ENCODE results near the gene GANC. TPM values are rescaled to one million over a fixed set of nuclear protein-coding genes. Genes with fewer than 3 reads are reported as not detected.
"Not testable (repeated sequence)": the region's sequence is repeated elsewhere in the genome, so short reads cannot be mapped to it uniquely, and the experiment has no call there.

The GANC gene
- total RNA-seq, 1 experiment from 2014 or later = 13.3 TPM

DNA sequence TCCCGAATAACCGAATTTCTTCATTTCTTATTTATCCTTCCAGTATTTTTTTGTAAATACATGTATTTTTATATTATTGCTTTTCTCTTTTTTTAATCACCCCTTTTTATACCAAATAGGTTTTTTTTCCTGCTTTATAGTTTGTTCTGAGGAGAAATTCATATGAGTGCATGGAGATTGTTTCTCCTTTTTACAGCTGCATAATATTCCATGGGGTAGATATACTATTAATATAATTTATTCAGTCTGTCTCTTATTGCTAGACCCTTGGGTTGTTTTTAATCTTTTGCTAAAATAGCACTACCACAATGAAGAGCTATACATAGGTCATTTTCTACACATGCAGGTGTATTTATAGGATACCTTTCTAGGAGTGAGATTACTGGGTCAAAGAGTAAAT, 3.8 kb downstream of the GANC start:
- in situ Hi-C loops (cut with HindIII; ENCODE audit: low pct_unique_long_range_greater_than_20kb, low sequenced_read_pairs) = no loop called here

DNA sequence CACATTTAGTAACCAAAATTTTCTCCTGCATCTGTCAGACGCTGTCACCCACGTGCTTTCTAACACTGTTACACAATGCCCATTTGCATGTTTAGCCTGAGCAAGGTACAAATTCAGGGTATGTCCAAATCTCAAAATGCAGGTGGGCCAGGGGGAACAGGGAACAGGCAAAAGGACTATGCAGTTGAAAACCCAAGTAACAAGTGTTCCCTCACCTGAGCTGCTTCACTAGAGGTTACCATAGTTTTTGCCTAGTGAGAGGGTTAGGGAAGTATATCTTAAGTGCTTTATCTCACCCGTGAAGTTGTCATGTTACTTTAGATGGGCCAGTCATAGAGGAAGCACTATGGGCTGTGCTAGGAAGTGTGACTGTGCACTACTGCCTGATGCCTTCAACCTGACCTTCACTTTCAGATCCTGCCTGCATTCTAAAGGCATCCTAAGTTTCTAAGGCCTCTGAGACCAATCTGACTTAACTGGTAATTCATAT, 6.3 kb downstream of the GANC start:
- in situ Hi-C loops (cut with HindIII; ENCODE audit: low pct_unique_long_range_greater_than_20kb, low sequenced_read_pairs) = no loop called here
- no peak for DNase-seq (ENCODE audit: low read depth)

More for the DNA sequence above, 3.8 kb downstream of the GANC start:
- DNase-seq (ENCODE audit: low read depth) = no peak

DNA sequence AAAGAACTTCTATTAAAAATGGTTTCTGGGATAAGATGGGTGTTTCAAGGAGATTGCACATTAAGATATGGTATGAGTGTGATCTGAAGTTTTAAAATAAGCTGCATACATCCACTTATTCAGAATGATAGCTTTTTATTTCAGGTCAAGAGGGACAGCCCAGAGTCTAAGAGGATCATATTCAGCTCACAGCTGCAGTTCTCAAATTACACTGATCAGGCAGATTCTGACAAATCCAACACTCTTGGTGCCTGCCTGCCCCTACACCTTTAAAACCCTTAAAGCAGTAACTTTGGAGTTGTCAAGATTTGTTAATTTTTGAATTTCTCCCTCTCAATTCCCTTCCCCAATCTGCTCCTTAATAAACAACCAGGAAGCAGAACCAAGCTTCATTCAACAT, 9.3 kb downstream of the GANC start:
- in situ Hi-C loops (cut with HindIII; ENCODE audit: low pct_unique_long_range_greater_than_20kb, low sequenced_read_pairs) = no loop called here
- no peak for DNase-seq (ENCODE audit: low read depth)

DNA sequence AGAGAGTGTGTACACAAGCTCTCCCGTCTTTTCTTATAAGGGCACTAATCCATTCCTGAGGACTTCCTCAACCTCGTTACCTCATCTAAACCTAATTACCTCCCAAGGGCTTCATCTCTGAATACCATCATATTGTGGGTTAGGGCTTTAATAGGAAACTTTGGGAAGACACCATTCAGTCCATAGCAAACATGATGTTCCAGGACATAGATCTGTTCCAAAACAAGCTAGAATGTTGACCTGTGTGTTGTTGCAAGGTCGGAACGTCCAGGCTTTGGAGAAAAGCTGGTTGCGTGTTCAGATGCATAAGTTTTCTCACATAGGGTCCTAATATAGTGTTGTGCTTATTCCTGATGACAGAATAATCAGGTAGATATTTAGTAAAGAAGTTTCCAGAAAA, 9.9 kb downstream of the GANC start:
- DNase-seq (ENCODE audit: low read depth) = no peak
- in situ Hi-C loops (cut with HindIII; ENCODE audit: low pct_unique_long_range_greater_than_20kb, low sequenced_read_pairs) = no loop called here

DNA sequence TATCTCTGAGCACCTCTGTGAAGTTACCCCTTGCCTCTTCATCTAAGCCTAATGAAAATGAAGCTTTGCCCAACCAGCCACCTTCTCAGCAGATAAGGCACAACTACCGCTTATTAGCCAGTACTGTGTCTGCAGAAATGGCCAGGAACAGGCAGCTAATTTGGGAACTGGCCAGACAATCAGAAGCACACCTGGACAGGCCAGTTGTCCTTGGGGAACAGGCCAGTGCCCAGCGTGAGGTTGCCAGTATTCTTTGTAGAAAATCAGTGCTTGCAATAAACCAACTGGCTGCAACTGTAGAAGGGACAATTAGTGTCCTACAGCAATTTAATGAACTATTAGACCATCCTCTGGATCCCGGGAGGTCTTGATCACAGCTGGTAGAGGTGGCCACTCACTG, 10.7 kb downstream of the GANC start:
- in situ Hi-C loops (cut with HindIII; ENCODE audit: low pct_unique_long_range_greater_than_20kb, low sequenced_read_pairs) = no loop called here
- DNase-seq (ENCODE audit: low read depth) = no peak

DNA sequence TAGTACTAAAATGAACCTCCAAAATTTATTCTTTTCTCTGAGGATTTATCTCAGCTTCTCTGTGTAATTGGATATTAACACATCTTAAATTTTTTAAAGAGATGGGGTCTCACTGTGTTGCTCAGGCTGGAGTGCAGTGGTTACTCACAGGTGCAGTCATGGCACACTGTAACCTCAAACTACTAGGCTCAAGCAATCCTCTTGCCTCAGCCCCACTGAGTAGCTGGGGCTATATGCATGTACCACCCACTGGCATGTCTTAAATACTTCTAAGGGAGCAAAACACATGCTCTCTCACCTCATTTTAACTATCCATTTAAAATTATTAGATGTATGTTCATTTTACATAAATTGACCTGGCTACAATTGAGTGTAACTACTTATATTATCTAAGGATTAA, 11.6 kb downstream of the GANC start:
- DNase-seq (ENCODE audit: low read depth) = no peak
- in situ Hi-C loops (cut with HindIII; ENCODE audit: low pct_unique_long_range_greater_than_20kb, low sequenced_read_pairs) = no loop called here

DNA sequence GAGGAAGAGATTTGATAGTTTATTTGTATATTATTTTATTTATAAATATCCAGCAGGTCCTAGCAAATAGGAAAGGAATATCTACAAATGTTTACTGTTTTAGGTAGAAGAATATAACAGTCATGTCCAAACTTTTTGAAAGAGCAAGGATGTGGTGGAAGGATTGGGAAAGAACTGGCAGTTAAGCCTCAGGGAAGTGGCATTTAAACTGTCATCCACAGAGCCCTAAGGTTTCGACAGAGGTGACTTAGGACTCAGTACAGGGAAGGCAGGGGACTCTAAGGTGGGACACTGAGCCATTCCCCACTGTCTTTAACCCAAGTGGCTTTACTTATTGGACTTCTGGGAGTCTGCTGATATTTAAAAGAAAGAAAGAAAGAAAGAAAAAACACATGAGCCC, 12.0 kb downstream of the GANC start:
- in situ Hi-C loops (cut with HindIII; ENCODE audit: low pct_unique_long_range_greater_than_20kb, low sequenced_read_pairs) = no loop called here
- no peak for DNase-seq (ENCODE audit: low read depth)

DNA sequence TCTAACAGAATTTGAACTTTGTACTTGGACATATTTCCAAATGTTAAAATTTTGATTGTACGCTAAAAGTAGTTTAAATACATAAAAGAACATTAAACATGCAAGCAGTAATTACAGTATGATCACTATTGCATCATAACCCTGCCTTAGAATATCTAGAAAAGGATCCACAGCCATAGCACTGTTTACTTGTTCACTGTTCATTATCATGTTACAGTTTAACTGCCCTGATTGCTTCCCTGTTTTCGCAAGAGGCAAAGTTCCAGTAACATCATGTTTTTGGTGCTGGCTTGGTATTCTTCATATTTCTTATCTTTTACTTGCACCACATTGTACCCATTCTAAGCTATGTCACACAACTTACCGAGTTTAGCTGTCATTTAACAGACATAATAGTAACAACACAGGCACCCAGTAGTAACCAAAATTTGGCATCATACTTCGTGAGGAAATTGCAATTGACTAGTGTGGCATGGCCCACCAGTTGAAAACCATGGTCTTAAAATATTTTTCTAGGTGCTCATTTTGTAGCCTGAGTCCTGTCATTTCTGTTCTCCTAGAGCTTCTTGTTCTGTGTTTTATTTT, 13.5 kb downstream of the GANC start:
- DNase-seq (ENCODE audit: low read depth) = no peak
- in situ Hi-C loops (cut with HindIII; ENCODE audit: low pct_unique_long_range_greater_than_20kb, low sequenced_read_pairs) = no loop called here

DNA sequence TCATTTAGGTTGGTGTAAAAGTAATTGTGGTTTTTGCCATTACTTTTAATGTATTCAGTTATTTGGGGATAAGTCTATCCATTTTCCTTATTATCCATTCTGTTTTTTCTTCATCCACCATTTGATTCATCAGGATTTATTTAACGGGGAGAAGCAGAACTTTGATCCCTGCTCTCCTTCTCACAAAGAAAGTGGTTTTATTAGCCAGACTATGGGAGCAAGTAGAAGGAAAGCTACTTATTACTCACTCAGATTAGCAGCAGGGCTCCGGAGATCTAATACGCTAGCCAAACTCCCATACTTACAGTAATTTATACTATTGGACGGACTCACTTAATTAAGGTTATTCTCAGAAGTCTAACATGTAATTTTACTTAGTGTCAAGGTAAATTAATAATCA, 14.9 kb downstream of the GANC start:
- DNase-seq (ENCODE audit: low read depth) = no peak
- in situ Hi-C loops (cut with HindIII; ENCODE audit: low pct_unique_long_range_greater_than_20kb, low sequenced_read_pairs) = no loop called here

DNA sequence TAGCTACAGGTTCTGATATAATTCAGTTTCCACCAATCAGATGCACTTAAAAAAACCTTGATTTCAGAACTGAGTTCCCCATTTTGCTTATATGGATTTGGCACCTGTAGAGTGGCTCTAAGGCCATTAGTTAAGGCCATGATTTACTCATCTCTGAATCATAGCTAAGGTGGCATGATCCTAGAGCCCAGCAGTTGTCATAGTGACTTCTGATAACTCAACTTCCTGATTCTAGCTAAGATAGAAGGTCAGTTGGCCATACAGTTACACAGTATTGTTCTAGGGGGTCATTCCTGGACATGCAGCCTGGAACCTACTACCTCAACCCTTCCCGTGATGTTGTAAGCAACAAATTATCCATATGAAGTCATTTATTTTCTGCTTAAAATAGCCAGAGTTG, 16.2 kb downstream of the GANC start:
- no peak for DNase-seq (ENCODE audit: low read depth)
- in situ Hi-C loops (cut with HindIII; ENCODE audit: low pct_unique_long_range_greater_than_20kb, low sequenced_read_pairs) = no loop called here

DNA sequence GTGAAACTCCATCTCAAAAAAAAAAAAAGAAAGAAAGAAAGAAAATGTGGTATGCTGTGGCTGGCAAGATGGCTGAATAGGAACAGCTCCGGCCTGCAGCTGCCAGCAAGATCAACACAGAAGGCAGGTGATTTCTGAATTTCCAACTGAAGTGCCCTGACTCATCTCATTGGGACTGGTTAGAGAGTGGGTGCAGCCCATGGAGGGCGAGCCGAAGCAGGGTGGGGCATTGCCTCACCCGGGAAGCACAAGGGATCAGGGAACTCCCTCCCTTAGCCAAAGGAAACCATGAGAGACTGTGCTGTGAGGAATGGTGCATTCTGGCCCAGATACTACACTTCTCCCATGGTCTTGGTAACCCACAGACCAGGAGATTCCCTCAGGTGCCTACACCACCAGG, 28.0 kb downstream of the GANC start:
- in situ Hi-C loops (cut with HindIII; ENCODE audit: low pct_unique_long_range_greater_than_20kb, low sequenced_read_pairs); DNase-seq (ENCODE audit: low read depth): not testable (repeated sequence)

DNA sequence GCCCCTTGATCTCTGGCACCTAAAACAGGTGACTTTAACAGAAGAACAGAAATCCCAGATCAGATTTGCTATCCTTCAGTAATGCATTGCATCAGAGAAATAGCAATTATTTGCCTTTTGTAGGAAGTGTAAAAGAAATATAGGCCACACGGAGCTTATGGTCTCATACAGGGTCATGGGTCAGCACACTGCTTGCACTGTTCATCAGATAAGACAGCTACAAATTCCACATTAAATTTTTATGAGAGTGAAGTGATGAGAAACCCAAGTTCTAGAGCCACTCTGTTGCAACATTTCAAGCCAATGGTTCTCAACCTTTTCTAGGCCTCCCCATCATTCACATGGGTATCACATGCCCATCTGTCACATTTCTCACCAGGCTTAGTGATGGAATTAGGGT, 33.7 kb downstream of the GANC start:
- DNase-seq (ENCODE audit: low read depth) = no peak
- in situ Hi-C loops (cut with HindIII; ENCODE audit: low pct_unique_long_range_greater_than_20kb, low sequenced_read_pairs) = no loop called here

DNA sequence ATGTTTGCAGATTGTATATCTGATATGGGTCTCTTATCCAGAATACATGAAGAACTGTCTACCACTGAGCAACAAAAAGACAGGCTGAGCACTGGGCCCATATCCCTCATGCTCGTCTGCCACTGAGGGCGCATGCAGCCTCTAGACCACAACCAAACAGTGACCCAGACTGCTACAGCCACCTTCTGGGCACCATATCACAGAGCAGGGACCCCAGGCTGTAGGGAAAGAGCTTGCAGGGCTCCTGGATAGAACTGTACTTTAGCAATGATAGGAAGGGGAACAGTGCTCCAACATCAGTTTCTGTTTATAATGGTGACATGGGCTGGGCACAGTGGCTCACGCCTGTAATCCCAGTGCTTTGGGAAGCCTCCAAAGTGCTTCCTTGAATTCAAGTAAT, 40.5 kb downstream of the GANC start:
- DNase-seq (ENCODE audit: low read depth) = no peak
- in situ Hi-C loops (cut with HindIII; ENCODE audit: low pct_unique_long_range_greater_than_20kb, low sequenced_read_pairs) = no loop called here

DNA sequence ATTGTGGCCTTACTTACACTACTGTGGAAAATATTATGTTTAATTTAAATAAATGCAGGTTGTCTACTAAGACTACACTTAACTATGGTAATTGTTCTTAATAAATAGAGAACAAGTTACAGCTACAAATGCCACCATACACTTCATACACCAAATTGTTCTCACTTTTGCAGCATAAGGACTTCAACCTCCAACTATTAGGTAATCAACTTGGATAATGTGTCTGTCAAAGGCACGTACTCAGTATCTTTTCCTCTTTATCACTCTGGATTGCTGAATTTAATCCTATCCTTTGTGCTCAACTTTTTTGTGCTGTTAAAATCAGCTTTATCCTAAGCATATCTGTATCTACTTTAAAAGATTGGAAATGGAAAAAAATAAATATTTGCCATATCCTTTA, 41.8 kb downstream of the GANC start:
- DNase-seq (ENCODE audit: low read depth) = no peak
- in situ Hi-C loops (cut with HindIII; ENCODE audit: low pct_unique_long_range_greater_than_20kb, low sequenced_read_pairs) = no loop called here

DNA sequence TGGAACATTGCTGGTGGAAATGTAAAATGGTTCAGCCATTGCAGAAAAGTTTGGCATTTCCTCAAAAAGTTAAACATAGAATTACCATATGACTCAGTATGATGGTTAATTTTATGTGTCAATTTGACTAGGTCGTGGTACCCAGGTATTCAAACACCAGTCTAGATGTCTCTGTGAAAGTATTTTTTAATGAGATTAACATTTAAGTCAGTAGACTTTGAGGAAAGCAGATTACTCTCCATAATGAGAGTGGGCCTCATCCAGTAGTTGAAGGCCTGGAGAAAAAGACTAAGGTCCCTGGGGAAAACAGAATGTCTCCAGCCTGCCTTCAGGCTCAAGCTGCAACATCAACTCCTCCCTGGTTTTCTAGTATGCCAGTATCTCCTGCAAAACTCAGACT, 42.5 kb downstream of the GANC start:
- DNase-seq (ENCODE audit: low read depth) = no peak
- in situ Hi-C loops (cut with HindIII; ENCODE audit: low pct_unique_long_range_greater_than_20kb, low sequenced_read_pairs) = no loop called here

DNA sequence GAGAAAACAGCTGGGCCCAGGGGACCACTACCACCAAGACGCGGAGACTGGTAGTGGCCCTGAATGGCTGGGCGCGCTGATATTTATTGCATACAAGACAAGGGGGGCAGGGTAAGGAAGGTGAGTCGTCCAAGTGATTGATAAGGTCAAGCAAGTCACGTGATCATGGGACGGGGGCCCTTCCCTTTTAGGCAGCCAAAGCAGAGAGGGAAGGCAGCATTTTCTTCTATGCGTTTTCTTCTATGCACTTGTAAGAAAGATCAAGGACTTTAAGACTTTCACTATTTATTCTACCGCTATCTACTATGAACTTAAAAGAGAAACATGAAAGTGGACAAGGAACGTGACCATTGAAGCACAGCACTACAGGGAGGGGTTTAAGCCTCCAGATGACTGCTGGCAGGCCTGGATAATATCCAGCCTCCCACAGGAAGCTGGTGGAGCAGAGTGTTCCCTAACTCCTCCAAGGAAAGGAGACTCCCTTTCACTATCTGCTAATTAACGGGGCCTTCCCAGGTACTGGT, 43.3 kb downstream of the GANC start:
- DNase-seq (ENCODE audit: low read depth); in situ Hi-C loops (cut with HindIII; ENCODE audit: low pct_unique_long_range_greater_than_20kb, low sequenced_read_pairs): not testable (repeated sequence)

DNA sequence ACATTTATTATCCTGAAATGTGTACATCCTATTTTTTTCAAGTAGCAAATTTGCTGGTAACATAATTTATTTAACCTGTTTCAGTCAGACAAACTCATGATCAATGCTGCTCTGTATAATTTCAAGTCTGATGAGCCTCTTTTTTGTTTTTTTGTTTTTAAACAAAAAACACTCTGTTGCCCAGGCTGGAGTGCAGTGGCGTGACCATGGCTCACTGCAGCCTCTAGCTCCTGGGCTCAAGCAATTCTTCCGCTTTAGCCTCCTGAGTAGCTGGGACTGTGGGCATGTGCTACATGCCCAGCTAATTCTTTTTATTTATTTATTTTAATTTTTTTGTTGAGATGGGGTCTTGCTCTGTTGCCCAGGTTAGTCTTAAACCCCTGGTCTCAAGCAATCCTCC, 46.2 kb downstream of the GANC start:
- no peak for DNase-seq (ENCODE audit: low read depth)
- in situ Hi-C loops (cut with HindIII; ENCODE audit: low pct_unique_long_range_greater_than_20kb, low sequenced_read_pairs) = no loop called here

DNA sequence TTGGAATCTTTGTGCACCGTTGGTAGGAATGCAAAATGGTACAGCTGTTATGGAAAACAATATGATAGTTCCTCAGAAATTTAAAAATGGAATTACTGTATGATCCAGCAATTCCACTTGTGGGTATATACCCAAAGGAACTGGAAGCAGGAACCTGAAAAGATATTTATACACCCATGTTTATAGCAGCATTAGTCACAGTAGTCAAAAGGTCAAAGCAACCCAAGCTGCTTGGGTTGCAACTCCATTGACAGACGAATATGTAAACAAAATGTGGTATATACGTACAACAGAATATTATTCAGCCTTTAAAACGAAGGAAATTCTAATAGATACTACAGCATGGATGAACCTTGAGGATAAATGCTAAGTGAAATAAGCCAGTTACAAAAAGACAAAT, 51.3 kb downstream of the GANC start:
- in situ Hi-C loops (cut with HindIII; ENCODE audit: low pct_unique_long_range_greater_than_20kb, low sequenced_read_pairs) = no loop called here
- DNase-seq (ENCODE audit: low read depth) = no peak

DNA sequence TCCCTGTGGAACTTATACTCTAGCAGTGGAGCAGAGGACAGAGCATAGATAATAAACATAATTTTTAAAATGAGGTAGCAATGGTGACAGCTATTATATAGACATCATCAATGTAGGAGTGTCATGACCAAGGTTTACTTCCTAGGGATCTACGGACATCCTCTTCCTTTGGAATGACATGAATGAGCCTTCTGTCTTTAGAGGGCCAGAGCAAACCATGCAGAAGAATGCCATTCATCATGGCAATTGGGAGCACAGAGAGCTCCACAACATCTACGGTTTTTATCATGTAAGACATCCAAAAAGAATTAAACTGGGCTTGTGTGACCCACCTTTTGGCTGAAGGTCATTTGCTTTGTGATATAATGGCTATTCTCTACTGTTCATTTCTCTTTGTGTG, 56.2 kb downstream of the GANC start:
- in situ Hi-C loops (cut with HindIII; ENCODE audit: low pct_unique_long_range_greater_than_20kb, low sequenced_read_pairs) = no loop called here
- DNase-seq (ENCODE audit: low read depth) = no peak

DNA sequence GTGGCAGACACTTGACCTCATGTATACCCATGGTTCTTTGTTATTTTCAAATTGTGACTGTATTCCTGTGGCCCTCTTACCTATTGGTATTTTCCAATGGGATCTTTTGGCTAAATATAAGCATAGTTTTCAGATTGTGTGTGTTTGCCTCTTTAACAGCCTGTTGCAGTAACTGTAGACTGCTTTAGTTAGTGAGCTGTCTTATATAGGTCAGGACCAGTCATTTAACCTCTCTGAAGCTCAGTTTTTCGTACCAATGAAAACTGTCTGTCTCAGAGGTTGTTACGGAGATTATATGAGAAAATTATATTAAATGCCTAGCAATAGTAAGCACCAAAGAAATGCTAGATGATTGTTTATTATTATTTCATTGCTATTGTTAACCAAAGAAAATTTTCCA, 57.0 kb downstream of the GANC start:
- in situ Hi-C loops (cut with HindIII; ENCODE audit: low pct_unique_long_range_greater_than_20kb, low sequenced_read_pairs) = no loop called here
- DNase-seq (ENCODE audit: low read depth) = no peak
